ENCODE data around the gene ZIC1. TPM values are rescaled to one million over a fixed set of nuclear protein-coding genes. Genes with fewer than 3 reads are reported as not detected.

ZIC1 gene
- total RNA-seq, 1 experiment from 2014 or later: not detected

DNA sequence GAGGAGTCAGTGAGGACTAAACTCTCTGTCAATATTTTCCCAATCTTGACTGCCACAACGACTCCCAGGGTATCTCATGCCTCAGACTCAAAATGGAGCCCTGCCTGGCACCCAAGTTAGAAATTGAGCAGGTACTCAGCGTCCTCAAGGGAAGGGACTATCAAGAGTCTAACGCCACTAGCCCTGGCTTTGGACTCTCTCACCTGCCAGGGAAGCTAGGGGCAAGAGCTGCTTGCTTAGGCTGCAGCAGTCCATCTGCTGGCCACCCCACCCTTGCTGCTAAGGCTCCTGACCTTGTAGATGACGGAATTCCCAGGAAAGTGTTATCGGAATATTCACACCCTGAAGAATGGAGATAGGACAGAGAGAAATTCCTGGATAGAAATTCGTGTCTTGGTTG lies 35.9 kb upstream of the ZIC1 start:
- H3K36me3 Mint-ChIP-seq (ENCODE audit: insufficient read depth, unreplicated experiment): no peaks in the 10 kb centered on the region
- TF ChIP-seq, protein P1, sequence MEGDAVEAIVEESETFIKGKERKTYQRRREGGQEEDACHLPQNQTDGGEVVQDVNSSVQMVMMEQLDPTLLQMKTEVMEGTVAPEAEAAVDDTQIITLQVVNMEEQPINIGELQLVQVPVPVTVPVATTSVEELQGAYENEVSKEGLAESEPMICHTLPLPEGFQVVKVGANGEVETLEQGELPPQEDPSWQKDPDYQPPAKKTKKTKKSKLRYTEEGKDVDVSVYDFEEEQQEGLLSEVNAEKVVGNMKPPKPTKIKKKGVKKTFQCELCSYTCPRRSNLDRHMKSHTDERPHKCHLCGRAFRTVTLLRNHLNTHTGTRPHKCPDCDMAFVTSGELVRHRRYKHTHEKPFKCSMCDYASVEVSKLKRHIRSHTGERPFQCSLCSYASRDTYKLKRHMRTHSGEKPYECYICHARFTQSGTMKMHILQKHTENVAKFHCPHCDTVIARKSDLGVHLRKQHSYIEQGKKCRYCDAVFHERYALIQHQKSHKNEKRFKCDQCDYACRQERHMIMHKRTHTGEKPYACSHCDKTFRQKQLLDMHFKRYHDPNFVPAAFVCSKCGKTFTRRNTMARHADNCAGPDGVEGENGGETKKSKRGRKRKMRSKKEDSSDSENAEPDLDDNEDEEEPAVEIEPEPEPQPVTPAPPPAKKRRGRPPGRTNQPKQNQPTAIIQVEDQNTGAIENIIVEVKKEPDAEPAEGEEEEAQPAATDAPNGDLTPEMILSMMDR (IDR thresholded peaks at IDR 0.05; ENCODE audit: unreplicated experiment): no peak
- H3K4me1 Mint-ChIP-seq (ENCODE audit: low read depth, unreplicated experiment): no peaks in the 10 kb centered on the region
- no TSS peak for BruUV-seq (replicated peaks)
- H3K27me3 Mint-ChIP-seq (ENCODE audit: unreplicated experiment): peaks cover 42% of the 10 kb centered on the region
- DNase-seq: no peak
- CTCF ChIA-PET: no interaction called here
- no peaks in the 10 kb centered on the region for H3K9me3 Mint-ChIP-seq (ENCODE audit: low read depth, unreplicated experiment)
- intact Hi-C loops (cut with micrococcal nuclease; ENCODE audit: unreplicated experiment): no loop called here
- H3K27ac Mint-ChIP-seq (ENCODE audit: unreplicated experiment): no peak overlapping the region
- no peak overlapping the region for H3K4me3 Mint-ChIP-seq (ENCODE audit: low read depth, unreplicated experiment)

DNA sequence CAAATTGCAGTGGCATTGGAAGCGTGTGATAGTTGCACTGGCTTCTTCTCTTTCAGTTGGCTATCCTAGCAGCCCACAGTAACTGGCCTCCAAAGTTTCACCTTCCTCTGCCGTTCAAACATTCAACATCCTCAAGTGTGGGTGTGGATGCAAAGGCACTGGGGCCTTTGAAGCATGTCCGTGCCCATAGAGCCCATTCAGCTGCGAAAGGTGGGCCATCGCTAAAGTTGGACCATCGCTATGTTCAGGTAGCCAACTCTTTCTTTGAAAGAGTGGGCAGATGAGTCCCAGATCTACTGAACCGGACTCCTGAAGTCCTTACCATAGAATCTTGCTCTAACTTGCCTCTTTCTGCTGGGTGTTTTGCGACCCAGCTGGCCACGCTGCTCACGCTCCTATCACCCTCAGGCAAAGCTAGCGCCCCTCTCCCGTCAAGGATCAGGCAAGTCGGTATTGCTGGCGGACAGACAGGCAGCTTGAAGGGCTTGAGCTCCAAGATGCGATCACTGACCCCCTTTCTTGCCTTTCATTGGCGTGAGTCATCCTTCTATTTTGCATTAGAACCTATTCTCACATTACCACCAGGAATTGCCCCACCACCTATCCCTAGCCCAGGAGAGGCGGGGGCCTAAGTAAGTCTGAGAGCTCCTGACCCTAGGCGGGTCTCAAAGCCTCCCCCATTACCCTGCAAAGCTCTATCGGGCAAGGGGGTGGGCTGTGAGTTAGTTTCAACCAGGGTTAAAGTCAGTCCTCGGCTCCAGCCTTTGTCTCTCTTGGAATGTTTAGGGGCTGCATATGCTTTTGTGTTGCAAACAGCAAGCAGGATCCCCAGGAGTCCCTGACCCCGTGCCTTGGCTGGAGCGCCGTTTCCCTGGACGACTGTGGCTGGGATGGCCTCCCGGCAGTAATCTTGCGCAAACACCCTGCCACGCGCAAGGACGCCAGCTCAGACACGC lies 31.5 kb upstream of the ZIC1 start:
- Mint-ChIP-seq H3K4me1 (ENCODE audit: low read depth, unreplicated experiment) (no peaks in the 10 kb centered on the region), H3K36me3 (ENCODE audit: insufficient read depth, unreplicated experiment) (no peaks in the 10 kb centered on the region), H3K27ac (ENCODE audit: unreplicated experiment) (no peak overlapping the region), H3K9me3 (ENCODE audit: low read depth, unreplicated experiment) (peaks cover 2% of the 10 kb centered on the region), H3K4me3 (ENCODE audit: low read depth, unreplicated experiment) (no peak overlapping the region), H3K27me3 (ENCODE audit: unreplicated experiment) (peaks cover 15% of the 10 kb centered on the region)
- CTCF ChIA-PET: no interaction called here
- intact Hi-C loops (cut with micrococcal nuclease; ENCODE audit: unreplicated experiment): no loop called here
- no peak for DNase-seq
- TF ChIP-seq, protein P1 (IDR thresholded peaks at IDR 0.05; ENCODE audit: unreplicated experiment): no peak
- no TSS peak for BruUV-seq (replicated peaks)

DNA sequence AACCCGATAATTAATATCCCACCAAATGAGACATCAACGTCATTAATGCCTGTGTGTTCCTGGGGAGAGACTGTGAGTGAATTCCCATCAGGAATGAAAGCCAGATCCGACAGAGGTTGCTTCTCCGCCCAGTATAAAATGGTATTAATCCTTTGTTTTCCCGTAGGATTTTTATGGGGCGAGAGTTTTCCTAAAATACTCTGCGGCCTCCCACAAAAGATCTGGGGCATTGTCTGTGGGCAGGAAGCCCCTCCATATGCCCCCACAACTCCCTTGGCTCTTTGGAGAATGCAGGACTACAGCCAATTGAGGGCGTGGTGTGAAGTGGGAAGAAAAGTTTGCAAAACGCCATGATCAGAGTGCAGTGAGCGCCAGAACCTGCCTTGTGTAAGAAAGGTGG lies 29.5 kb upstream of the ZIC1 start:
- no peaks in the 10 kb centered on the region for H3K36me3 Mint-ChIP-seq (ENCODE audit: insufficient read depth, unreplicated experiment)
- H3K4me3 Mint-ChIP-seq (ENCODE audit: low read depth, unreplicated experiment): no peak overlapping the region
- no peaks in the 10 kb centered on the region for H3K4me1 Mint-ChIP-seq (ENCODE audit: low read depth, unreplicated experiment)
- H3K27me3 Mint-ChIP-seq (ENCODE audit: unreplicated experiment): no peaks in the 10 kb centered on the region
- intact Hi-C loops (cut with micrococcal nuclease; ENCODE audit: unreplicated experiment): no loop called here
- no peak overlapping the region for H3K27ac Mint-ChIP-seq (ENCODE audit: unreplicated experiment)
- peaks cover 2% of the 10 kb centered on the region for H3K9me3 Mint-ChIP-seq (ENCODE audit: low read depth, unreplicated experiment)
- TF ChIP-seq, protein P1 (IDR thresholded peaks at IDR 0.05; ENCODE audit: unreplicated experiment): no peak
- no peak for DNase-seq
- CTCF ChIA-PET: no interaction called here
- no TSS peak for BruUV-seq (replicated peaks)

DNA sequence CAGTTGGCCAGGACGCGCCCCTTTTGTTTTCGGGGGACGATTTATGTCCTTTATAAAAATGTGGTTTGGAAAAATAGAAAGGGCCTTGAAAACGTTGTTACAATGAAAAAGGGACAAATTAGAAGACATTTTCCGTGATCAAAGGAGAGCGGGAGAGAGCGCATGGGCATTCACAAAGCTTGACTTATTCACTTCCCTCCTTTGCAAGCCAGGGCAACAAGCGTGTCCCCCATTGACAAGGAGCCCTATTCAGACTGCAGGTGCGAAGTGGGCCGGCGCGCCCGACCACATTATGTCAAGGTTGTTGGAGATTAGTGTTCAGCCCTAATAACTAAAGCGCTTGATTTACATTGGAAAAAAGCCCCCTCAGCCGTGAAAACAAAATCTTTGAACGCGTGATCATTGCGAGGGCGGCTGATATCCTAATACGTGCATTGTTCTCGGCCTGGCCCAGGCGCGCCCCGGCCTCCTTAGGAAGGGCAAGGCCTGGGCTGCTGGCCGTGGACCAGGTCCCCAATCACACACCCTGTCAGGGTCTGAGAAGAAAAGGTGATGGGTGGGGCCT lies 28.7 kb upstream of the ZIC1 start:
- Mint-ChIP-seq H3K4me3 (ENCODE audit: low read depth, unreplicated experiment) (no peak overlapping the region), H3K9me3 (ENCODE audit: low read depth, unreplicated experiment) (peaks cover 2% of the 10 kb centered on the region), H3K4me1 (ENCODE audit: low read depth, unreplicated experiment) (no peaks in the 10 kb centered on the region), H3K36me3 (ENCODE audit: insufficient read depth, unreplicated experiment) (no peaks in the 10 kb centered on the region), H3K27ac (ENCODE audit: unreplicated experiment) (no peak overlapping the region), H3K27me3 (ENCODE audit: unreplicated experiment) (no peaks in the 10 kb centered on the region)
- CTCF ChIA-PET: no interaction called here
- intact Hi-C loops (cut with micrococcal nuclease; ENCODE audit: unreplicated experiment): no loop called here
- no TSS peak for BruUV-seq (replicated peaks)
- TF ChIP-seq, protein P1 (IDR thresholded peaks at IDR 0.05; ENCODE audit: unreplicated experiment): no peak
- no peak for DNase-seq

Measured in Calu3 (cell line).